NCI-H1105 (cell line): ENCODE results near the gene C10orf62.
A peak's percentile ranks its signal among the peaks of the same experiment; 100 is the strongest.
"Not testable (repeated sequence)": the region's sequence is repeated elsewhere in the genome, so short reads cannot be mapped to it uniquely, and the experiment has no call there.

Experiments used
- DNase-seq: peaks from one replicate; lab custom pipeline; 2025; lab: John Stamatoyannopoulos, UW

Gene C10orf62, protein sequence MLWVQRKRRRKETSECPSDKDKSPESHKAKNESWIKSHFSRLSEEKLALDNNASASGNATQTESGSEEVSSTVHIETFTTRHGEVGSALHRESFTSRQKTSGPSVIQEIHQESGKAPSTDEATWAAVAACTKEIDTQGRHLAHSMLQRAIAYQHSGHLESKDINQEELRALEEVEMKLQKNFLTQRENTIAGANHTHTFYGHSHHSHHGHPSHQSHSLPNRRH

DNA sequence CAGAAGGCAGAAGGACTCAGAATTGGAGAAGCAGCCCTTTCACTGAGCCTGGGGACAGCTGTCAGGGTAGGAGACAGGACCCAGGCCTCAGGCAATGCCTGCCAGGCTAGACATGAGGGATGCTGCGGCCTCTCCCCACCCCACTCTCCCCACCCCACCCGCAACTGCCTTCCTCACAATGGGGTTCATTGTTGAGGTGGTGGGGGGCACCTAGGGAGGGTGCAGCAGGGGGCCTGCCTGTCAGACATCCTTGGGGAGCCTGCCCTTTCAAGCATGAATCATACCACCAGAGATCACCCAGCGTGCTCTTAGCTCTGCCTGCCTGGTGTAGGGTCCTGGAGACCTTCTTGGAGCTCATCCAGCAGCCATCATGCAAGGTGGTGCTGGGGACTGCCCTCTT, at the start of gene C10orf62:
Gene C10orf62, plus strand, starts transcription at position 243 of the 400 bp plus-strand sequence. CDS start 177 bp downstream, outside the sequence.
- no peak for DNase-seq

DNA sequence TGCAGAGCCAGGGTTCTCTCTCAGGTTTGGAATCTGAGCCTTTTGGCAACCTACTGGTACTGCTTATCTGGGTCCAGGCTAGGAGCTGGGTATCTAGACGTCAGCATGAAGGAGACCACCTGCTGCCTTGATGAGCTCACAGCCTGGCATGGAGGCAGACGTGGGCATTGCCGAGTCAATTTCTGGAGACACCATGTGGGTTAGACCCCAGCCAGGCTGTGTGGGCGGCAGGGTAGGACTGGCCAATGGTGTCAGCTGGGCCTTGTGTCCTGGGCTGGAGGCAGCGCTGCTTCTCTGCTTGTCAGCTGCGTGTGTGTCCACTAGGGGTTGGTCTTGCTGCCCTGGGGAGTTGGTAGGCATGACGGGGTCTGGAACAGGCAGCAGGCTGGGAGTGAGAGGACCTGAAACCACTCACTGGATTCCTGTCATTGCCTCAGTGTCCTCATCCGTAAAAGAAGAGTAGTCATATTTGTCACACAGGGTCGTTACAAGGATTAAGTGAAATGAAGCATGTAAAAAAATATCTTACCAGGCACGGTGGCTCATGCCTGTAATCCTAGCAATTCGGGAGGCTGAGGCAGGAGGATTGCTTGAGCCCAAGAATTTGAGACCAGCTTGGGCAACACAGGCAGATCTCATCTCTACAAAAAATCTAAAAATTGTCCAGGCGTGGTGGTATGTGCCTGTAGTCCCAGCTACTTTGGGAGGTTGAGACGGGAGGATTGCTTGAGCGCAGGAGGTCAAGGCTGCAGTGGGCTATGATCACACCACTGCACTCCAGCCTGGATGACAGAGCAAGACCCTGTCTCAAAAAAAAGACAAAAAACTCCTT, 48.6 kb upstream of the C10orf62 start:
- no peak for DNase-seq

DNA sequence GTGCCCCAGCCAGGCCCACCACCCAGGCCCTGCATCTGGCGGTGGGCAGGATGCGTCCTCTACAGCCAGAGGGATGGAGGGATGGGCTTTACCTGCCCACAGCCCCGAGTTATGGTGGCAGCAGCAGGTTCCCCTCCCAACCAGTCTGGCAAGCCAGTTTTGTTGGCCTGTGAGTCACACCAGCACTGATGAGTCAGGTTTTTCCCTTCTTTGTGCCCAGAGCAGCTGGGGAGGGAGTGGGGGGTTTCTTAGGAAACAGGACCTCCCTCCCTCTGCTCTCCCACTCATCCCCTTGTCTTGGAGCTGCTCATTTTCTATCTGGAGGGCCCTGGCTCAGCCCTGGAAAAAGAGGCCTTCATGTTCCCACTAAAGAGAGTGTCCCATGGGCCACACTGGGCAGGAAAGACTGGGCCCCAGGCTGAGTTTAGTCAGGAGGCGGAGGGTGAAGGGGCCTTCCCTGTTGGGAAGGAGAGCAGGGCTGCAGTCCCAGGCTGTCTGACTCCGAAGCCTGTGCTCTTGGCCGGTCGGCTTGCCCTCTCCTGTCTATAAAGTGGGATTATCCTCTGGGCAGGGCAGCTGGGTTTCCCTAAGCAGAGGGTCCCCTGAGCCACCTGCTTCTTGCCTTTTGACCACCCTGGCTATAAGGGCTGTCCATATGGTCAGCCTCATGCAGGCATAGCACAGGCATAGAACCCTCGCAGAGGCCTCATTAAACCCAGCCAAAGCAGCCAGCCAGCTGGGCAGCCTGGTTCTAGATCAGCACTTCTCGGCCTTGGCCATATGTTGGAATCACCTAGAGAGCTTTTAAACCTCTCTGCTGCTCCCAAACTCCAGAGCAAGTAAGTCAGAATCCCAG, 47.1 kb upstream of the C10orf62 start:
- DNase-seq: no peak

DNA sequence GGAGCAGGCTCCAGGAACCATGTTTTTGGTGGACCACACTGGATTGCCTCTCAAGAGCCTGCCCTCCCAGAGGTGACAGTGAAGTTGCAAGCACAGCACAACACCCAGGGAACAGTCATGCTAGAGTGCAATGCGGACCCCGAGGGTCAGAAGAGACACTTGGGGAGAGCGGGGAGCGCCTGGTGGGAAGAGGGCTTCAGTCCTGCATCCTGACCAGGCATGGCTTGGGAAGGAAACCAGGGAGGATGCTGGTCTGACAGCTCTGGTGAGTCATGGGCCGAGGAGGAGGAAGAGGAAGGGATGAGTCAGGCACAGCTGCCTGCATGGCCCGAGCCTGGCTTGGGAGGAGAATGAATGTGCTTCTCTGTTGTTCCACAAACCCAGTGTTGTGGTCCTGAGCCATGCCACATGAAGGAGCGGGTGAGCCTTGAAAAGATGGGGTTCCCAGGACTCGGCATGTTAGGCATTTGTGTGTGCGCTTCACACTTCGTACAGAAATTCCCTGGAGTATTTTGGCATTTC, 46.4 kb upstream of the C10orf62 start:
- no peak for DNase-seq

DNA sequence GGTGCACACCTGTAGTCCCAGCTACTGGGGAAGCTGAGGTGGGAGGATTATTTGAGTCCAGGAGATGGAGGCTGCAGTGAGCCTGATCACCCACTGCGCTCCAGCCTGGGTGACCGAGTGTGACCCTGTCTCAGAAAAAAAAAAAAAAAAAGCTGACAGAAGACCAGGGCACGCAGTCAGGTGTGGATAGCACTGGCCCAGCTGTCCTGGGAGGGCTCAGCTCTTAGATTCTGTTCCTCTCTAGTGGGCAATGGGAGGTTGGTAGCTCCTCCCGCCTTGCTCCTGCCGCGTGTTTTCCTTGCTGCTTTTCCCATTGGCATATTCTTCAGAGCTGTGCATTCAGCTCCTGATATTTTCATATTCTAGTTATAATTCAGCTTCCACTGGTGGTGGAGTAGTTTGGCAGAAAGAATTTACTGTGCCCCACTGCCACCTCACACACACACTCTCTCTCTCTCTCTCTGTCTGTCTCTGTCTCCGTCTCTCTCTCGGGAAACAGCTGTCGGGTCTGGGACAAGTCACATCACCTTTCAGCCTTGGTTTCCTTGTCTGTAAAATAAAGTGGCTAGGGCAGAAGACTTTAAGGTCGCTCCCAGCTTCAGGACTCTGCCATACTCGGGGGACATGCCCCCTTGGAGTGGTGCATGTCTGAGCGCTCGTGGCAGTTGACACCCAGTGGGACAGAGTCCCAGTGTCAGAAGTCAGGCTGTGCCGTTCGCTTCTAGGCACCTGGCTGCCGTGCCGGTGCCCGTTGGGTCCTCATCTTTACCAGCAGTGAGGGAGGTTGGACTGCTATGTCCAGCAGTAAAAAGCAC, 42.9 kb upstream of the C10orf62 start:
- DNase-seq: no peak

DNA sequence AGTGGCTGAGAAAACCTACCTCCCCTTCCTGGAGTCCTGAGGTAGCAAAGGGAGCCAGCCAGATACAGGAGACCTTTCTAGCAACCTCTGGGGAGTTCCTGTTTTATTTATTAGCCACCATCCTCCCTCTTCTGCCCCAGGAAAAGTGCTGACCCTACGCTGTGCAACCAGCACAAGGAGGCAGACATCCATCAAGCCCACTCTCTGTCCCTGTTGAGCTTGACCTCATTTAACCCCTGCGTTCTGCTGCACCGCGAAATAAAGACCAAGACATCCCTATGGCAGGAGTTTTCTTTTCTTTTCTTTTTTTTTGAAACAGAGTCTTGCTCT, 42.3 kb upstream of the C10orf62 start:
- no peak for DNase-seq

DNA sequence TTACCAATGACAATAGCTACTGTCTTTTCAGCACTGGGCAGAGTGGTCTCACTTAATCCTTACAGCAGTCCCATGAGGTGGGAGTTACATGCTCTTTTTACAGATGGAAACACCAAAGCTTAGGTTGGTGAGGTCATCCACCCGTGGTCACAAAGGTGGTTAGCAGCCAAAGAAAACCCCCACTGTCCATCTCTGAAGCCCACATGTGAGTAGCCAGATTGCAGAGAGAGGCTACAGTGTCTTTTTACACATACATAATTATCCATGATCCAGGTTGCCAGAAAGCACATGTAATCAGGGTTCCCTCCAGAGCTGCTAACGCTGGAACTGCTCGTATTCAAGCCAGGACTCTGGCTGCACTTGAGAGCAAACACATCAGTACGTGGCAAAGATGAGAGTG, 41.6 kb upstream of the C10orf62 start:
- no peak for DNase-seq

DNA sequence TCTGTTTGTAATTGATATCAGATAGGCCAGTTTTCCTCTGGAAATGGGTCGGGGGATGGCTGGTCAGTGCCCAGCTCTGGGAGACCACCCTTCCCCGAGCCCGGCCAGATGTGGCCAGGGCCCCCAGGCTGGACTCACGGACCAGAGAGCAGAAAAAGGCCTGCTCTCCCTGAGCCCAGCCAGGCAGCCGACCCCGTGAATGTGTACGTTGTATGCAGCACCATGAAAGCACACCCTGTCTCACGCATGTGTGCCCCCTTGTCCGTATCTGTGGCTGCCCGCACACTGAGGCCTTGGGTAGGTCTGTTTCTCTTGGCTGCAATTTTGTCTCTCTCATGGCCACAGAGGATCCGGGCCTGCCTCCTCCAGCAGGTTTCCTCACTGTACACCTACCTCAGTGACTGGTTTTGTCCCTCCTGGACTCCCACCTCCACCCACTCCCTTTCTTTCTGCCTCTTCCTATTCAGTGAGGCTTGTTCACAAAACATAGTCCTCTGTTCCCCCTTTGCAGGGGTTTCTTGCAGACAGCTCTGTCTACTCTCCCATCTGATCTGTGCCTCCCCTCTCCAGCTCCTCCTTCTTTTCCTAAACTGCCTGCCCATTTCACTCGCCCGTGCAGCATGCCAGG, 40.6 kb upstream of the C10orf62 start:
- no peak for DNase-seq

DNA sequence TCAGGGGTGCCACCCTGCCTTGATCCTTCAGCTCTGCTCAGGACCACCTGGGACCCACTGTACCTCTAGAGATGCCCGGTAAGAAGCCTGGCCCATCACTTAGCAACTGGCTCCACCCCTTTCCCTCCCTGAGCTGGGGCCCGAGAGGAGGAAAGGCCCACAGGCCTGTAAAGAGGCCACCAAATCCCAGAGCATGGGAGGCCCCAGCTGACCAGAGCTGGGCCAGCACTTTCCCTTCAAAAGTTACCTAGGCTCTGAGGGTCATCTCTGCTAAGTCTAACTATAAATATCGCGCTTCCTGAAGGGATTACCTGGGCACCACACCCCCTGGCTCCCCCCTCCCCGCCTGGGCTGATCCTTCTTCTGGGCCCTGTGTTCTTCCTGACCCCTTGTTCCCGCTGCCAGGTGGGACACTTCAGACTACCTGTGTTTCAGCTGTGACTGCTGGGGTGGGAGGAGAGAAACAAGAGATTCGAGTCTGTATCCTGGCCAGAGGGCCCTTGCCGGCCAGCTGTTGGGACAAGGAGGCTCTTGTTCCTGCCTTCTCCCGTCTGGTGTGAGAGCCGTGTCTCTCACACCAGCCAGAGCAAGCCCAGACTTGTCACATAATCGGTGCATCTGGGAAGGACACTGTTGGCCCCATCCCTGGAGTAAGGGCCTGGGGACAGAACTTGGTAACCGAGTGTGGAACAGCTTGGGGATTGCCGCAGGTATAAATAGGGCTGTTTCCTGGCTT, 39.8 kb upstream of the C10orf62 start:
- no peak for DNase-seq

DNA sequence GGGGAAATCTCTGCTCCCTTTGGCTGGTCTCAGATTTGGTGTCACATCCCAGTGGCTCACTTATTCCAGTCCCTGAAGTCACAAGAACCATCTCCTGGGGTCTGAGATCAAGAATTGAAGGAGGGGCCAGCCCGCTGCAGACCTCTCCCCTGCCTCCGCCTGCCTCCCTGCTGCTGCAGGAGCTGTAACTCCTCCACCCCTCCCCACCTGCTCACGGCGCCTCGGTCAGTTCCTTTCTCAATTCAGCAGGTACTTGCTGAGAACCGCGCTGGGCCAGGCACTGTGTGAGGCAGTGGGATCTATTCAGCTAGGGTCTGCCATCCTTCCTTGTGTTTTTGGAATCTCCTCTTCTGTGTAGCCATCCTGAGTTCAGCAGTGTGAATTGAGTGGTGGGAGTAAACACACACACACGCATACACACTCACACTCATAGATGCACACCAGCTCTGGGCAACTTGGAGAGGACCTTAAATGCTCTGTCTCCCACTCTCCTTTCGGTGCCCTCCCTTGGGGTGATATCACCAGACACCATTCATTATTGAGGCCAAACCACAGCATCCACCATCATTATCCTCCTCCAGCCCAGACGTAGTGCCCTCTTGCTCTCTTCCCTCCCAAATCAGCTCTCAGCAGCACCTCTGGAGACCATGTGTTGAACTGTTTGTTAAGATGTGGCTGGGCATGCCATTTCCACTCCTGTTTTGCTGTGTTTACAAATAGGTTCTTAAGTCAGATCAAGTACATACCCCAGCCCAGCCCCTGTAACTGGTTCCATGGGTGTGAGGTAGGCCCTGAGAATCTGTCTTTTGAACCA, 39.0 kb upstream of the C10orf62 start:
- no peak for DNase-seq

DNA sequence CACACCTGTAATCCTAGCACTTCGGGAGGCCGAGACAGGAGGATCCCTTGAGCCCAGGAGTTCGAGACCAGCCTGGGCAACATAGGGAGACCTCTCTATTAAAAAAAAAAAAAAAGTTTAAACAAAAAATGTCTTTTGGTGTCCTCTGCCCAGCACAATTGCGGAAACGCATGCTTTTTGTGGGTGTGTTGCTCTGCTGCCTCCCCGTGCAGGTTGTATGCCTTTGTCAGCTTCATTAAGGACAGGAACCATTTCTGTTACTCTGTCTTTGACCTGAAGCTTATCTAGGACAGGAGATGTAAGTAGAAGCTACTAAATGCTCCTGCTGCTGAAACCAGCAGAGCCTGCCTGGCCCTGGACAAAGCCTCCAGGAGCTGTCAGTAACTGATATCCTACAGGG, 38.2 kb upstream of the C10orf62 start:
- no peak for DNase-seq

DNA sequence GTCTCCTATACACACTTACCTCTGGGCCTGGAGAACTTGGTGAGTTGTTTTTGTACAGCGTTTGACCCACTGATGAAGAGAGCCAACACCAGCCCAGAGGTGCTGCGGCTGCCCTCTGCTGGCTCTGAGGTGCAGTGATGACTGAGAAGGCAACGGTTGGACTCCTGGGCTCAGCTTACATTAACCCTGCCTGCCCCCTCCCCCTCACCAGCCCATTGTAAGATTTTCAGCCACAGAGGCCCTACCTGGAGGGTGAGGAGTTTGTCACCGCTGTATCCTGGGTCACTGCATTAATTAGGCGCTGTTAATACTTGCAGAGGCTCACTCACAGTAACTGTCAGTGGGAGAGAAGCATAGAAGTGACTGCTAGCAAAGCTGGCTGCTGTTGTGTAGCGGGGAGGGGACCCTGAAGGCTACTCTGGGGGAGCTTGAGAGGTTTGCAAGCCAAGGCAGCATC, 35.9 kb upstream of the C10orf62 start:
- peak; percentile 27 for DNase-seq

DNA sequence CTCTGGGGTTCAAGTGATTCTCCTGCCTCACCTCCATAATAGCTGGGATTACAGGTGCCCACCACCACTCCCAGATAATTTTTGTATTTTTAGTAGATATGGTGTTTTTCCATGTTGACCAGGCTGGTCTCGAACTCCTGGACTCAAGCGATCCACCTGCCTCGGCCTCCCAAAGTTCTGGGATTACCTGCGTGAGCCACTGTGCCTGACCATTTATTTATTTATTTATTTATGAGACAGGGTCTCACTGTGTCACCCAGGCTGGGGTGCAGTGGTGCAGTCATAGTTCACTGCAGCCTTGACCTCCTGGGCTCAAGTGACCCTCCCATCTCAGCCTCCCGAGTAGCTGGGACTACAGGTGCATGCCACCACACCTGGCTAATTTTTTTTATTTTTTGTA, 35.2 kb upstream of the C10orf62 start:
- not testable (repeated sequence) for DNase-seq

DNA sequence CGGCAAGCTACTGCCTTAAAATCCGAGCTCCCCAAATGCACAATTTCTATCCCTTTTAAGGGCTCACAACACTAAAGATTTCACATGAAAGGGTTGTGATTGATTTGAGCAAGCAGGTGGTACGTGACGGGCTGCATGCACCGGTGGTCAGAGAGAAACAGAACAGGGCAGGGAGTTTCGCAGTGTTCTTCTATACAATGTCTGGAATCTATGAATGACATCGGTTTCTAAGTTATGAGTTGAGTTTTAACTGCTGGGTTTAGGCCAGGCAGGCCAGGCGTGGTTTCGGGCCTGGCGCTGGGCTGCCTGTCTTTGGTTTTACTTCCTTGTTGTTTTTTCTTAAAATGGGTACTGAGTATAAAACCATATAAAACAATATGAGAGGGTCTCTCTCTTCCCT, 34.0 kb upstream of the C10orf62 start:
- not testable (repeated sequence) for DNase-seq

DNA sequence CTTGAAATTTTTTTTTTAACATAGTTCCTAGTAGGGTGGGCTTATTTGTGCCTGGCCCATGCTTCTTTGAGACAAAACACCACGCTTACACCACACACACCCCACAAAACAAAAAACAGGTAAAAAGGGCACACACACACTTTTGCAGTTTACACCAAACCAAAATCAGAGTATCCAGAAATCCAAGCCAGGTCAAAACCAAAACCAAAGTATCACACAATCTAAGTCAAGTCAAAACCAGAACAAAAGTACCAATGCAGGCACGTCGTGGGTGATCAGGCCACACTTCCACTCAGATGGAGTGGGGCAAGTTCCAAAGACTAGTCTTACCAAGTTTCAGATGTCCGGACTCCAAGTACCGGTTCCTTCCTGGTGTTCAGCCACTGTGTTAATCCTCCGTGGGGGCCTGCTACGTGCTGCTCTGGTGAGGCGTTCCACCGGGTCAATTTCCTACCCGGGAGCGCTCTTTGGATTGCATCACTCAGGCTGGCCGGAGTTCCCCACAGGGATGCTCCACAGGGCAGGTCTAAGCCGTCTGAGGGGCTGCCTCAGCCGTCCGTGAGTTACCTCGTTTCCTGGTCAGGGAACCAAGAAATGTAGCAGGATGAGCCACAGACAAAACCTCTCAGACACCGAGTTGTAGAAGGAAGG, 28.7 kb upstream of the C10orf62 start:
- not testable (repeated sequence) for DNase-seq

DNA sequence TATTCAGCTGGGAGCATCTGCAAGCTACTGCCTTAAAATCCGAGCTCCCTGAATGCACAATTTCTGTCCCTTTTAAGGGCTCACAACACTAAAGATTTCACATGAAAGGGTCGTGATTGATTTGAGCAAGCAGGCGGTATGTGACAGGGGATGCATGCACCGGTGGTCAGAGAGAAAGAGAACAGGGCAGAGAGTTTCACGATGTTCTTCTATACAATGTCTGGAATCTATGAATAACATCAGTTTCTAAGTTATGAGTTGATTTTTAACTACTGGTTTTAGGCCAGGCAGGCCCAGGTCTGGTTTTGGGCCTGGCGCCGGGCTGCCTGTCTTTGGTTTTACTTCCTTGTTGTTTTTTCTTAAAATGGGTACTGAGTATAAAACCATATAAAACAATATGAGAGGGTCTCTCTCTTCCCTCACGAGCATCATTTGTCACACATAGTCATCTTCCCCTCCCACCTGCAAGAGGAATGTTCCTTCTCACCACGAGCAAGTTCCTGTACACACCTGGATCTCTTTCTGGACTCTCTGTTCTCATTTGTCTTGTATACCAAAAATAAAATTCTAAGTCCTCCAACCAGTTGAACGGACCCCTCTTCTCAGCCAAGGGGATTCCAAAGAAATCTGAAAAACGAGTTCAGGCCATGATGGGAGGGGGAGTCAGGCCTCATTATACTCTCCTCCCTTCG, 28.0 kb upstream of the C10orf62 start:
- not testable (repeated sequence) for DNase-seq

DNA sequence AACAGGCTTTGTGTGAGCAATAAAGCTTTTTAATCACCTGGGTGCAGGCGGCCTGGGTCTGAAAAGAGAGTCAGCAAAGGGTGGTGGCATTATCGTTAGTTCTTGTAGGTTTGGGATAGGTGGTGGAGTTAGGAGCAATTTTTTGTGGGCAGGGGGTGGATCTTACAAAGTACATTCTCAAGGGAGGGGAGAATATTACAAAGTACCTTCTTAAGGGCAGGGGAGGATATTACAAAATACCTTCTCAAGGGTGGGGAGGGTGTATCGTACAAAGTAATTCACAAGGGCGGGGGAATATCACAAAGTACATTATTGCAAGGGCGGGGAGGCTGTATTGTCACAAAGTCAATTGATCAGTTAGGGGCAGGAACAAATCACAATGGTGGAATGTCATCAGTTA, 27.2 kb upstream of the C10orf62 start:
- not testable (repeated sequence) for DNase-seq

DNA sequence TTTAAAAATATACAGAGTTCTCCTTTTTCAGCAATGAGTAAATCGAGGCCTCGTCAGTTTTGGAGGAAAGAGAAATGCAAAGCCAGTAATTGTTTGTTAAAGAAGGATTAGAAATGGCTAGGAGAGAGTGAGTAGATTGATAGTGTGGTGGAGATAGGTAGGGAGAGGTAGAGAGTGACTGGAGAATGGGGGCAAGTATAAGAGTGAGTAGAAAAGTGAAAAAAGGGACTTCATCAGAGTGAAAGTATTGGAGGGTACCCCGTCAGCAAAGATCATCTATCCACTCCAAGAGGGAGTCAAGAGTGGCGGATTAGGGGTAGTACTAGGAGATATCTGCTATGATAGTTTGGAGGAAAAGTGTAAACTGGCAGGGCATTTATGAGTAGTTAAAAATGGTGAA, 26.2 kb upstream of the C10orf62 start:
- DNase-seq: no peak
